GM18909 (cell line): ENCODE data around the gene SCUBE3.

Experiments
- ATAC-seq: cut with Tn5 transposase; IDR thresholded peaks from one replicate; pipeline ENCODE4 v1.9.1; 2021; ENCODE audit warnings: mild to moderate bottlenecking; ENCODE audit not compliant: unreplicated experiment, poor library complexity

SCUBE3 gene

DNA sequence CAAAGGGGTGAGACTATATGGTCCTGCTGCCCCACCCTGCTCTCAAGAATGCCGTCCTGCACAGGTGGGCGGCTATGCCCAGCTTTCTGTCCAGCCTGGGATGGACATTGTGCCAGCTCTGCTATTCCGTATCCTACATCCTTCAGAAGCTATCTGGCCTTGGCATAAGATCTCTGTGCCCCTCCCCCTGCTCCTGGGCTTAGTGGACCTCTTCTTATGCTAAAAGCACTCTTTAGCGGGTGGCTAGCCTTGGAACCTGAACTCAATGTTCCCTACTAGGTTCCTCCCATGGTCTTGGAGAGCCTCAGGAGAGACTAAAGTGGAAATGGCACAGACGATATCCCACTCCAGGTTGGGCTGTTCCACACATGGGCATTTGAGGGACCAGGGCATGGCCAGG is 22.5 kb downstream of the SCUBE3 start:
- ATAC-seq: no peak

DNA sequence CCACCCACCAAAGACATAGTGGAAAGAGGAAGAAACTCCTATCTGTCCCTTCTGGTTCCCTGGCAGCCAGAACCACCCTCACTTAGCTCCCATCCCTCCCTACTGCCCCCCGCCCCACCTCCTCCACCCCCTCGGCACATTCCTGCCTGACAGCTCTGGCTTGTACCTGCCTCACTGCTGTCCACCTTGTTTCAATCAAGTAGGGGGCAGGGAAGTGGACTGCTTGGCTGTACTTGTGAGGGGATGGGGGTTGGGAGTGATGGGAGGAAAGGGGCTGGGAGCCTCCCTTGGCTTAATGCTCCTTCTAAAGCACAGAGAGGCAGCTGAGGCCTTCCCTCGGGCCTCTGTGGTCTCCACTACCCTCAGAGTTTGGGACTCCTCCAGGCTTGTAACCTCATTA is 23.7 kb downstream of the SCUBE3 start:
- ATAC-seq: no peak

DNA sequence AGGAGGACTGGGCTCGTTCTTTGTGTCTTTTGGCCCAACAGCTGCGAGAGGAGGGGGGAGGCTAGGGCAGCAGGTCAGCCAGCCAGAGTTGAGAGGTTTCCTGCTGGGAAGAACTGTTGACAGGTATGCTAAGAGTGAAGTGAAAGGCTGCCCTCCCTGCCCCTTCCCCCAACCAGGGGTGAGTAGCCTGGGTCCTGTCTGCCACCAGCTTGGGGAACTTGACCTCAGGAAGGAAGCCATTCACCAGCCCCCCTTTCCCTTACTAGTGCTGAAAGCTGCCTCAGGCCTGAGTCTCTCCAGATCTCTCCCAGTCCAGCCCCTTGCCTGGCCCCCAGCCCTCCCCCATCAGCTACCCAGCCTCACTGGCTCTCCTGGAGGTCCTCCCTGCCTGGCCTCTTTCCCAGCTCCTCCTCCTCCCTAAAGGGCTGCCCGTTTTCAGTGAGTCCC is 25.1 kb downstream of the SCUBE3 start:
- no peak for ATAC-seq

DNA sequence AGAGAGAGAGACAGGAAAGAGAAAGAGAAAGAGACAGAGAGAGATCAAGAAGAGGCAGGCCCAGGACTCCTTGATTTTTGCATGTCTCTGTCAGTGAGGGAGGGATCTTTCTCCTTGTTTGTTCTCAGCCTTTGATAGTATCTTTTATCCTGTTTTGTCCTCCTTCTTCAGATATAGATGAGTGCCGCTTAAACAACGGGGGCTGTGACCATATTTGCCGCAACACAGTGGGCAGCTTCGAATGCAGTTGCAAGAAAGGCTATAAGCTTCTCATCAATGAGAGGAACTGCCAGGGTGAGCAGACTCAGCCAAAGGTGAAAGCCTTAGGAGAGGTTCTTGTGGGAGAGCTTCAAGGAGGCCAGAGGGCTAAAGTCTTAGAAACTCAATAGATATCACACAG is 25.8 kb downstream of the SCUBE3 start:
- no peak for ATAC-seq

DNA sequence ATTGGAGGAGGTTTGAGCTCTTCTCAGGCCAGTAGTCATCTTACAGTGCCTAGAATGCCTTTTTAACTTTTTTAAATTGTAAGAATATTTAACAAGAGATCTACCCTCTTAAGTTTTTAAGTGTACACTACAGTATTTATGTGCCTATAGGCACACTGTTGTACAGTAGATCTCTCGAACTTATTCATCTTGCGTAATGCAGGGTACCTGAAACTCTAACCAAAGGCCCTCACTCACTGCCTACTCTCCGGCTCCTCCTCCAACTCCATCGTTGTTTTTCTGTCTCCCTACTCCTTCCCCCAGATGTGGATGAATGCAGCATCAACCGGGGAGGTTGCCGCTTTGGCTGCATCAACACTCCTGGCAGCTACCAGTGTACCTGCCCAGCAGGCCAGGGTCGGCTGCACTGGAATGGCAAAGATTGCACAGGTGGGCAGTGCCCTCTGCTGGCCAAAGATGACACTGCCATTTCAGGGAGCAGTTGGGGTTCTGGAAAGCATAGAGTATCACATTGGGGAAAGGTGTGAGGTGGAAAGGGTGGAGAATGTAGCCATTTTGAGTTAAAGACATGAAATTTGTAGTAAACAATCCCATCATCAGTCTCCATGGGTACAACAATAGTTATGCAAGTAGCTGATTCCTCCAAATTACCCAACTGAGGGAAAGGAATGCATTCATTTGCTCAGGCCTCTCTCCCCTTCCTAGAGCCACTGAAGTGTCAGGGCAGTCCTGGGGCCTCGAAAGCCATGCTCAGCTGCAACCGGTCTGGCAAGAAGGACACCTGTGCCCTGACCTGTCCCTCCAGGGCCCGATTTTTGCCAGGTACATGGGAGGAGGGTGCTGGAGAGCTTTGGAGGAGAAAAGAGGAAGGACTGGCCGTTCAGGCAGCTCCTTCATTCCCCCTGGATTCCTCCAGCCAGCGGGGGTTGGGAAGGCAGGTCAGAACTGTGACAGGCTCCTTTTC is 27.4 kb downstream of the SCUBE3 start:
- ATAC-seq: no peak

DNA sequence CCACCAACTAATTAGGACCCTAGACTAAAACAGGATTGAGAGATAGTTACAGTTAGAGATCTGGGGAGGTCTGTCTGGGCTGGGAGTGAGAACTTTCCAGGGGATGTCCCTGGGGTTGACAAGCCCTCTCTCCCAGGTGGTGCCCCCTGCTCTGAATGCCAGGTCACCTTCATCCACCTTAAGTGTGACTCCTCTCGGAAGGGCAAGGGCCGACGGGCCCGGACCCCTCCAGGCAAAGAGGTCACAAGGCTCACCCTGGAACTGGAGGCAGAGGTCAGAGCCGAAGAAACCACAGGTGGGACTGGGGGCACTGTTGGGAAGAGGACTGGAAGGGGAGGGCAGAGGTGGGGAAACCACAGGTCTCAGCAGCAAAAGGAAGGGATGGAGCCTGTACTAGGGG is 28.7 kb downstream of the SCUBE3 start:
- no peak for ATAC-seq

DNA sequence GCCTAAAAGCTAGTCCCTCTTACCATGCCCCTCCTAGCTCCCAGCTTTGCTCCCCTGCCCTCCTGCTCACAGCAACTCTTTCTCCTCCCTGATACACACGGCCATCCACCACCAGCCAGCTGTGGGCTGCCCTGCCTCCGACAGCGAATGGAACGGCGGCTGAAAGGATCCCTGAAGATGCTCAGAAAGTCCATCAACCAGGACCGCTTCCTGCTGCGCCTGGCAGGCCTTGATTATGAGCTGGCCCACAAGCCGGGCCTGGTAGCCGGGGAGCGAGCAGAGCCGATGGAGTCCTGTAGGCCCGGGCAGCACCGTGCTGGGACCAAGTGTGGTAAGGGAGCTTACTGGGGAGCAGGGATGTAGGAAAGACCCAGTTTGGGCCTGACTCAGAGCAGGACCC is 29.1 kb downstream of the SCUBE3 start:
- no peak for ATAC-seq

DNA sequence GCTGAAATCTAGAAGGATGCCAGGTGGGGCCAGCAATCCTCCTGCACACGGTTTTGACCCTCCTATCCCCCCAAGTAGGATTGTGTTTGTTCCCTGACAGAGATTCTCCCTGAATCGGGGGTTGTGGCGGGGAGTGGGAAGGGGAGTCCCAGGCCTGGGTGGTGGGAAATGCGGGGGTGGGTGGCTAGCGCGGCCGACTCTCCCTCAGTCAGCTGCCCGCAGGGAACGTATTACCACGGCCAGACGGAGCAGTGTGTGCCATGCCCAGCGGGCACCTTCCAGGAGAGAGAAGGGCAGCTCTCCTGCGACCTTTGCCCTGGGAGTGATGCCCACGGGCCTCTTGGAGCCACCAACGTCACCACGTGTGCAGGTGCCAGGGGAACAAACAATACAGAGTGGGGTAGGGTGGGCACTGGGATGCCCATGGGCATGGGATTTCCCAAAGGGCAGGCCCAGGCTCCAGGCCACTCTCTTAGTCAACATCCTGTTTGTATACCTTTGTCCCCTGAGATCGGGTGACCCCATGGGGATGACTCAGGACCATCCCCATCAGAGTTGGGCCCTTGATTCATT is 29.7 kb downstream of the SCUBE3 start:
- ATAC-seq: no peak

DNA sequence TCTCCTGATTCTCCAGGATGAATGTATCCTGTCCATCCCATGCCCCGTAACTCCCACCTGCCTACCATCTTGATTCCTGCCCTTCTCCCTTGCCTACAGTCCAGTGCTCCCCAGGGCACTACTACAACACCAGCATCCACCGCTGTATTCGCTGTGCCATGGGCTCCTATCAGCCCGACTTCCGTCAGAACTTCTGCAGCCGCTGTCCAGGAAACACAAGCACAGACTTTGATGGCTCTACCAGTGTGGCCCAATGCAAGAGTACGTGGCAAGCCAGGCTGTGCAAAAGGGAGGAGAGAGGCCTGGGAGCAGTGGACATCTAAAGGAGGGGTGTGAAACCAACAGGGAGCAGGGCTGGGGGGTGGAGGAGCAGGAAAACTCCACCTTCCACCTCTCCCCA is 30.8 kb downstream of the SCUBE3 start:
- ATAC-seq: no peak

DNA sequence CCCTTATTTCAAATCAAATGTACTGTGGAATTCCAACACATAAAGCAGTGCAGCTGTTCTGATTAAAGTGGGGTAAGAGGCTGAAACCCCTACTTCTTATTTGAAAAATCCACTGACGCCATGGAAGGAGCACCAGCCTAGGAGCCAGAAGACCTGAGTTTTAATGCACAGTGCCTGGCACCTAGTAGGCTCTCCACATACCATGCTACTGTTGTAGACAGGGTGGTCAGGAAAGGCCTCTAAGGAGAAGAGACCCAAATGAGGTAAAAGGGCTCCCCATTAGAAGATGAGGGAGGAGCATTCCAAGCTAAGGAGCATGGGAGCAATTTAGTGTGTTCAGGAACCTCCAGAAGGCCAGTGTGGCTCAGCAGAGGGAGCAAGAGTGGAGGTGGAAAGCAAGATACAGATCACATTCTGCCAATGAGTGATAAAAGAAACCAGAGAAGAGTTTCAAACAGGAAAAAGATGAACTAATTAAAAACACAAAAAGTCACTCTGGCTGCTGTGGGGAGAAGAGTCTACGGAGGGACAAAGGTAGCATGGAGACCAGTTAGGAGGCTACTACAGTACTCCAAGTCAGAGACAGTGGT is 34.0 kb downstream of the SCUBE3 start:
- no peak for ATAC-seq

DNA sequence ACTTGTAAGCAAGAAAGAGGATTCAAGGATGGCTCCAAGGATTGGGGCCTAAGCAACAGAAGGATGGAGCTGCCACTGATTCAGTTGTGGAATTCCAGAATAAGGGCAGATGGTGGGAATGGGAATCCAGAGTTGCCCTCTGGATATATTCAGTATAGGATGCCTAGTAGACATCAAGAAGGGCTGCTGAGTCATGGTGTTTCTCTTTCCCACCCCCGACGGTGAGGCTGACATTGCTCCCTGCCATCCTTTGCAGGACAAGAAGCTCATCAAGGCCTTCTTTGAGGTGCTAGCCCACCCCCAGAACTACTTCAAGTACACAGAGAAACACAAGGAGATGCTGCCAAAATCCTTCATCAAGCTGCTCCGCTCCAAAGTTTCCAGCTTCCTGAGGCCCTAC is 34.5 kb downstream of the SCUBE3 start:
- ATAC-seq: no peak

DNA sequence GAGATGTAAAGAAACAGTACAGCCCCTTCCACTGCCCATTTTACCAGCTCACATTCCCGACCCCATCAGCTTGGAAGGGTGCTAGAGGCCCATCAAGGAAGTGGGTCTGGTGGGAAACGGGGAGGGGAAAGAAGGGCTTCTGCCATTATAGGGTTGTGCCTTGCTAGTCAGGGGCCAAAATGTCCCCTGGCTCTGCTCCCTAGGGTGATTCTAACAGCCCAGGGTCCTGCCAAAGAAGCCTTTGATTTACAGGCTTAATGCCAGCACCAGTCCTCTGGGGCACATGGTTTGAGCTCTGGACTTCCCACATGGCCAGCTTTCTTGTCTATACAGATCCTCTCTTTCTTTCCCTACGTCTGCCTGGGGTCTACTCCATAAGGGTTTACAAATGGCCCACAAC is 35.2 kb downstream of the SCUBE3 start:
- no peak for ATAC-seq

DNA sequence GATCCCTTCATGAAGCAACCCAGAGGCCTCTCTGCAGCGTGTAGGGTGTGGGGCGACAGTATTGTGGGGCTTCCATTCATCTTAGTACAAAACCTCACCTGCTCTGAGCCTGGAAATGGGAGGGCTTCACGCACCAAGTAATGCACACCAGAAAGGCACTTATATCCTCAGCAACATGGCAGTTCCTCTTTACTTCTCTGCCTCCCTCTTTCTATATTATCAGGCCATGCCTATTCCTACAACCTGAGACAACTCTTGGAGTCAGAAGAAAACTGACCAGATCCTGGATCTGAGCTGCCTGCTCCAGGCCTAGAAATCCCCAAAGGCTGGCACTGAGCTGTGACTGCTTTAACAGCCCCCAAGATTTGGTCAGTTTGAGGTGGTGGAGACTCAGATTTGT is 38.2 kb downstream of the SCUBE3 start:
- no peak for ATAC-seq

DNA sequence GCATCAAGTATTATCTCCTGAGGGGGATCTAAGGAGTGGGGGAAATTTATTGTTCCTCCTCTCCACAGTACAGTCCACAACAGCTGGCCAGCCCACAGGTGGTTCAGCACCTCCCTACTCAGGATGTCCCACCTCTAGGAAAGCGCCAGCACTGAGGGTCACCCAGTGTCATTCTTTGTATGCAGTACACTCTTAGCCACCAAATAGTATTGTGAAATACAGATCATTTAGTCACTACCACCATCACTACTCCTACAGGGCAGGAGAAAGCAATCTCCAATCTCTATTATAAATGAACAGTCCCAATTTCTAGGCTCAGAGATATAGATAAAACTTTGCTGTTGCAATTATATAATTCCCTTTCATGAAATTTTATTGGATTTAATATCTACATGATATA is 39.5 kb downstream of the SCUBE3 start:
- no peak for ATAC-seq

DNA sequence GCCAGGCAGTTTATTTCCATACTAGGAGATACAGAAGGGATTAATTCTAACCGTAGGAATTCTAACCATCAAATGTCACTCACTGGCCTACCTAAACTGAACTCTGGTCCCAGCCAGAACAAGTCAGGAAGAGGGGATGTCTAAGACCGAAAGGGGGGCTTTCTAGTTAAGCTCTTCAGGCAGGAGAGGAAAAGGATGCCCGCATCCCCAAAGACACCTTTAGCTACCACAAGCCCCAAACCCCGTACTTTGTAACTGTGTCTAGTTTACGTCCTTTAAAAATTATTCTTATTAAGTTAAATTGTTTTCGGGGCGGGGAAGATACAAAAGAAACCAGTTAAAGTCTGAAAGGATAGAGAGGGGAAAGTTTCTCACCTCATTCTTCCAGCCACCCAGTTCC is 44.6 kb downstream of the SCUBE3 start:
- ATAC-seq: no peak

DNA sequence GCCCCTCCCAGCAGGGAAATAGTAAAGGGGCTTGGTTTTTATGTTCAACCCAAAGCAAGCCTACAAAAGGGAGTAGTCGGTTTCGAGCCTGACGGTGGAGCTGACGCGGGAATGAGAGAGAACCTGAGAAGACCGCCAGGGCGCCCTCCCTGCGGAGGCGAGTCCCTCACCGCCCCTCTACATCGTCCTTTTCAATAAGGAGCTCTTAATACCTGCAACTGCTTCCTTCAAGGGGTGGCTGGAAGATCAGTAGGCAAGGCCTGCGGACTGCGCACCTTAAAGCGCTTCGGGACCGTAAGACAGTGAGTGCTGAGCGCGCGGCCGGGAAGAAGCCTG is 45.1 kb downstream of the SCUBE3 start:
- ATAC-seq: peak; percentile 21

DNA sequence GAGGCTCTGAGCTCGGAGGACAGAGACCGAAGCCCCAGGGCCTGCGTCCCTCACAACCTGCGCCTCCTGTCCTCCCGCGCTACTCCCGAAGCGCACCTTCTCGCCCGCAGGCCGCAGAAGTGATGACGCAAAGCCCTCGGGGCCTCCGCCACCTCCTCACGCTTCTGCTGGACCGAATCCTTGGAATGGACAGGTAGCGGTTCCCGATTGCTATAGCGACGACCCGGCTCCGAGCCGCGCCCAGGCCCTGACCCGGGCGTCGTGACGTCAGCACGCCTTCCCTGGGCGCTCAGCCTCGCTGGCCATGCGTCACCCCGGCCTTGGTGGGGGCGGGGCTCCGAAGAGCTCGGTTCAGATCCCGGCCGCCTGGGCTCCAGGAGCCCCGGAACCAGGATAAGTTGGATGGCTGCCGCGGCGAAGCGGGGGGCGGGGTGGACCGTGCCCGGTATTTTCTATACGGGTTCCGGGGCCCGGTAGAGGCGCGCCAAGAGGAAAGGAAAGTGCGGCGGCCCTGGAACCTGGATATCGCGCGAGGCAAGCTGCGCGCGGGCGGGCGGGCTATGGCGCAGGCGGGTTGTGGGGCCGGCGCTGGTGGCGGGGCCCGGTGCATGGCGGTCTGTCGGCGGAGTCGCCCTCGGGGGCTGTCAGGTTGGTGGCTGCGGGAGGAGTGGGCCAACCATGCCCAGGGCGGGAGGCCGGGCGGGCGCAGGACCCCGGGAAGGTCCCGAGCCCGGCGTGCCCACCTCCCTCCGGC is 45.6 kb downstream of the SCUBE3 start, which contains the start of gene ZNF76:
TSS of gene ZNF76 (plus strand) at position 542 of the 754 bp plus-strand sequence. CDS start 21,417 bp downstream, outside the sequence.
- peak; percentile 86 for ATAC-seq

DNA sequence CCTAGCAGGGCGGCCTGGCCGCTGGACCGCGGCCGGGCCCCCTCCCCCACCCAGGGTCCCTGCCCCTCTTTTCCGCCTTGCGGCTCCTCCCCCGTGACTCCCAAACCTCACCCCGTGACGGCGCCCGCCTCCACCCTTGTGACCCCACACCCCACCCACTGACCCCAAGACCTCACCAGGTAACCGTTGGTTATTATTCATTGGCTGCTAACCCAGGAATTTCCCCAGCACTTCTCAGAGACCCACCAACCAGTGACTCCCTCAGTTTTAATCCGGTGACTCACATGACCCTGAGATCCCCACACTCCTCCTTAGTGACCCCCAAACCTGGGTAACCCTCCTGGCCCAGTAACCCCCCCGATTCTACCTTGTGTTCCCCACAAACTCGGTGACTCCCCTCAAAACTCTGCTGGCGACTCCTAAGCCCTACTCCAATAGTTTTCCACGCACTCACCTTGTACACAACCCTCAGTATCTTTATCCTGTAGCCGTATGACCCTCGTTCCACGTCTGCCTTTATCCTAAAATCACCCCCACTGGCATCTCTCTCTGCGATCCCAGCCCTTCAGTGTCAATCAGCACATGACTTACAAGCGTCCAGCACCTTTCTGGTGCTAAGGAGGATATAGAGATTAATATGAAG is 46.3 kb downstream of the SCUBE3 start:
- ATAC-seq: peak; percentile 53

DNA sequence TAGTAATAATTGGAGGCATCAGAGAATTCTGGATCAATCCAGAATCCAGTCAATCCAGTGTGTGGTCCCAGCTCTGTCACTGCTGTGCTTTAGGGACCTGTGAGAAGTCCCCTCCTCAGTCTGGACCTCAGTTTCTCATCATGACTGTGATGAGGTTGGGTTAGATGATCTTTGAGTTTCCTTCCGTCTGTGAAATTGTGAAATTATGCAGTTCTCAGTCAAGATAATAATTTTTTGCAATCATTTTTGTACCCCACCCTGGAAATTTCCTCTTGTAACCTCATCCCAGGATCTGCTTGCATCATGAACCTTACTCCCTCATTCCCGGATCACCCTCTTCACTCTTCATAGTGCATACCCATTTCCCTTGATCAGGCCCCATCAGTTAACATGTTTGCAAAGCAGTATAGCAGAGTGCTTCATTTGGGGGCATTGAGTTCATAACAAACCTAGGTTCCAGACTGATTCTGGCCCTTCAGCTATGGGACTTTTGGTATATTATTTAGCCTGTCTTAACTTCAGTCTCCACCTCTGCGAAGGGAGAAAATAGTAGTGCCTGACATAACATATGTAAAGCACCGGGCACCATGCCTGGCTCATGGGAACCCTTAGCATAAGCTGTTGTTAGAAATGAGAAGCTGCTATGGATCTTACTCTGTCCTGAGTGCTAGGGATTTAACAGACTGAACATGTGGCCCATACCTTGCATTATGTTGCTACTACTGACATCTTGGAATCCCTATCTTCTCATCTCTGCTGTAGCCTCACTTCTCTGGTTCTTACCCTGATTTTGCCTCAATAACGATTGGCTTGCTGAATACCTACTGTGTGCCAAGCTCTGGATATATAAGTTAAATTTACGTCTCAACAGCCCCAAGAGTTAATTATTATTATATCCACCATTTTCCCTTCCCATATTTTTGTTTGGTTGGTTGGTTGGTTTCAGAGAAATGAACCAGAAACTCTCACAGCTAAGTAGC is 47.1 kb downstream of the SCUBE3 start:
- no peak for ATAC-seq
